Lung (tissue), 12 donors: ENCODE measurements around the gene SLAIN2. TPM values are rescaled to one million over a fixed set of nuclear protein-coding genes. Genes with fewer than 3 reads are reported as not detected.

Source experiments
- ATAC-seq: fragments of 200-7000 bp; cut with Tn5 transposase; one replicate; pipeline ENCODE4 v1.9.1; 2020; ENCODE audit warnings: moderate number of reproducible peaks; ENCODE audit not compliant: insufficient read depth, low FRiP score
- DNase-seq, 3 donors: peaks; one replicate each; pipeline ENCODE4 v3.0.0-alpha.2; 2013 to 2017
- H3K27ac ChIP-seq, 2 donors: one replicate each; pipeline ENCODE4 v1.5.1; 2013; ENCODE audit warnings: mild to moderate bottlenecking in 2 of 2, moderate library complexity in 2 of 2, control low read depth in 1 of 2, inconsistent platforms in 1 of 2, low read depth in 1 of 2, low read length in 1 of 2
- H3K27me3 ChIP-seq, 3 donors: one replicate each; pipeline ENCODE4 v1.5.1; 2013; ENCODE audit warnings: low read length in 2 of 3; ENCODE audit not compliant: control insufficient read depth in 3 of 3, insufficient read depth in 3 of 3
- H3K36me3 ChIP-seq, 4 donors: one replicate each; pipeline ENCODE4 v1.5.1; 2013; ENCODE audit warnings: low read length in 4 of 4, mild to moderate bottlenecking in 1 of 4, moderate library complexity in 1 of 4; ENCODE audit not compliant: control insufficient read depth in 4 of 4, insufficient read depth in 4 of 4
- H3K4me1 ChIP-seq, 5 donors: one replicate each; pipeline ENCODE4 v1.5.1; 2013; ENCODE audit warnings: low read length in 5 of 5, mild to moderate bottlenecking in 2 of 5, moderate library complexity in 1 of 5; ENCODE audit not compliant: control insufficient read depth in 5 of 5, insufficient read depth in 5 of 5
- H3K4me3 ChIP-seq: one replicate; pipeline ENCODE4 v1.5.1; 2013; ENCODE audit warnings: mild to moderate bottlenecking, control low read depth, moderate library complexity
- H3K9ac ChIP-seq, 2 donors: one replicate each; pipeline ENCODE4 v1.5.1; 2013; ENCODE audit warnings: low read length in 2 of 2, control low read depth in 1 of 2; ENCODE audit not compliant: insufficient read depth in 1 of 2
- H3K9me3 ChIP-seq, 4 donors: one replicate each; pipeline ENCODE4 v1.5.1; 2013; ENCODE audit warnings: low read length in 3 of 4, mild to moderate bottlenecking in 1 of 4, moderate library complexity in 1 of 4; ENCODE audit not compliant: control insufficient read depth in 4 of 4, insufficient read depth in 3 of 4
- WGBS, 2 donors: extraction: QIAGEN DNeasy Blood & Tissue Kit; methylation state at CpG; one replicate each; pipeline ENCODE4 v1.1.7; 2013; 5-methylcytosine and 5-hydroxymethylcytosine counted together
- polyA plus RNA-seq, 2 donors: library from polyadenylated mRNA; stranded (reverse); fragments of 200-250 nt; gene quantifications; one replicate each; pipeline ENCODE4 v1.2.1, GENCODE V29; 2013
- total RNA-seq, 2 donors: library from RNA; depleted of rRNA in 1 of 2; stranded (reverse); fragments of >200 nt in 1 of 2; gene quantifications; one replicate each; pipeline ENCODE4 v1.2.1, GENCODE V29; 2014 to 2021
- TF ChIP-seq, protein P1 (sequence below): IDR thresholded peaks from 2 replicates; pipeline ENCODE4 v1.5.1; 2012; ENCODE audit warnings: mild to moderate bottlenecking; ENCODE audit errors: control extremely low read depth, extremely low read depth
- donor health status: control.
- donor health status: control.
- donor health status: Bipolar disorder and iron deficiency.
- donor health status: healthy.
- donor health status: DM: yes; HTN: yes; CAD: no.

The SLAIN2 gene
- total and polyA plus RNA-seq, 4 donors, result 17.8 to 62.8 (median 42.0) TPM

DNA sequence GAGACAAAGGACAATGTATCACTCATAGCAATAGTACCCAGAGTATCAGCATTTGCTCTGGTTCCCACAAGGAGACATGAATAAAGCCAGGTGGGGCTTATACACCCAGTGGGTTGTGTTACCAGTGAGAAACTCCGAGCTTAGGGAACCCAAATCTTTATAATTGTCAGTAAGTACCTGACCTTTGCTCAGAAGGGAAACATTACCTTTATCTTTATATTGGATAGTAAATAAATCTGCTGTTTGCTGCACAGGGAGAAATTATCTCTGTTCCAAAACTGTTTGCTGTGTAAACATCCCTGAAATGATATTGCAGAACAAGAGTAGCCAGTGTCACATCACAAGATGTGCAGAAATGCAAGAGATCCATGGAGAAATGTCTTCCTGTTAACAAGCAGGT is 12.1 kb upstream of the SLAIN2 start:
- WGBS, 2 donors, result 73 to 83% methylated on average over 1 of the region's 1 CpG
- H3K9ac ChIP-seq, result no peak overlapping the region
- TF ChIP-seq, protein P1, sequence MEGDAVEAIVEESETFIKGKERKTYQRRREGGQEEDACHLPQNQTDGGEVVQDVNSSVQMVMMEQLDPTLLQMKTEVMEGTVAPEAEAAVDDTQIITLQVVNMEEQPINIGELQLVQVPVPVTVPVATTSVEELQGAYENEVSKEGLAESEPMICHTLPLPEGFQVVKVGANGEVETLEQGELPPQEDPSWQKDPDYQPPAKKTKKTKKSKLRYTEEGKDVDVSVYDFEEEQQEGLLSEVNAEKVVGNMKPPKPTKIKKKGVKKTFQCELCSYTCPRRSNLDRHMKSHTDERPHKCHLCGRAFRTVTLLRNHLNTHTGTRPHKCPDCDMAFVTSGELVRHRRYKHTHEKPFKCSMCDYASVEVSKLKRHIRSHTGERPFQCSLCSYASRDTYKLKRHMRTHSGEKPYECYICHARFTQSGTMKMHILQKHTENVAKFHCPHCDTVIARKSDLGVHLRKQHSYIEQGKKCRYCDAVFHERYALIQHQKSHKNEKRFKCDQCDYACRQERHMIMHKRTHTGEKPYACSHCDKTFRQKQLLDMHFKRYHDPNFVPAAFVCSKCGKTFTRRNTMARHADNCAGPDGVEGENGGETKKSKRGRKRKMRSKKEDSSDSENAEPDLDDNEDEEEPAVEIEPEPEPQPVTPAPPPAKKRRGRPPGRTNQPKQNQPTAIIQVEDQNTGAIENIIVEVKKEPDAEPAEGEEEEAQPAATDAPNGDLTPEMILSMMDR, result no peak
- ATAC-seq, result no peak
- H3K27me3 ChIP-seq, result no peaks in the 10 kb centered on the region
- no peak overlapping the region for H3K4me3 ChIP-seq
- no peak for DNase-seq
- no peaks in the 10 kb centered on the region for H3K36me3 ChIP-seq
- no peaks in the 10 kb centered on the region for H3K9me3 ChIP-seq
- H3K4me1 ChIP-seq, result peaks cover 0 to 3% (median 0%) of the 10 kb centered on the region in 5 donors
- no peak overlapping the region for H3K27ac ChIP-seq

DNA sequence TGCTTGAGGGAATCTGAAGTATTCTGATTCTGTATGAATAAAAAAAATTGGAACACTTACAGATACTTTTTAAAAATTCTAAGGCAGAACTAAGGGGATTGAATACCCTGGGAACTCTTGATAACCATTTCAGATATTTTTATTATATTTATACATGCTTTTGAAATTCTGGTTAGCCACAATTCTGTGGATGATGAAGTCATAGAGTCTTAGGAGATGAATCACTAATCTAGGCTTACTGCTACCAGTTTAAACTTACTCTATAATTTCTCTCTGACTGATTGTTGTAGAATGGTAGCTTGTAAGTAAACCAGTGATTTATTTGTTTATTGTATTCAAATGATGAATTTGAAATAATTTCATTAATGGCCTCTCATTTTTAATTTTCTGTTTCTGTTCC is 11.4 kb upstream of the SLAIN2 start:
- TF ChIP-seq, protein P1, result no peak
- no peaks in the 10 kb centered on the region for H3K27me3 ChIP-seq
- H3K9me3 ChIP-seq, result no peaks in the 10 kb centered on the region
- no peak for DNase-seq
- peaks cover 0 to 3% (median 0%) of the 10 kb centered on the region in 5 donors for H3K4me1 ChIP-seq
- no peak overlapping the region for H3K4me3 ChIP-seq
- H3K27ac ChIP-seq, result no peak overlapping the region
- H3K9ac ChIP-seq, result no peak overlapping the region
- no peaks in the 10 kb centered on the region for H3K36me3 ChIP-seq
- no peak for ATAC-seq

- Histone ChIP-seq H3K27me3 (no peaks in the 10 kb centered on the region), H3K4me1 (peaks cover 0 to 4% (median 0%) of the 10 kb centered on the region in 5 donors), H3K9me3 (no peaks in the 10 kb centered on the region), H3K9ac (no peak overlapping the region), H3K4me3 (no peak overlapping the region), H3K36me3 (no peaks in the 10 kb centered on the region), H3K27ac (peak overlapping the region in 1 of 2 donors; percentile 67)
- 85 to 87% methylated on average over 9 of the region's 9 CpGs for WGBS, 2 donors
- no peak for DNase-seq
- TF ChIP-seq, protein P1, result no peak
- no peak for ATAC-seq
Observed at GRCh38 chr4:48331577-48332330, 9.6 kb upstream of the SLAIN2 start.

DNA sequence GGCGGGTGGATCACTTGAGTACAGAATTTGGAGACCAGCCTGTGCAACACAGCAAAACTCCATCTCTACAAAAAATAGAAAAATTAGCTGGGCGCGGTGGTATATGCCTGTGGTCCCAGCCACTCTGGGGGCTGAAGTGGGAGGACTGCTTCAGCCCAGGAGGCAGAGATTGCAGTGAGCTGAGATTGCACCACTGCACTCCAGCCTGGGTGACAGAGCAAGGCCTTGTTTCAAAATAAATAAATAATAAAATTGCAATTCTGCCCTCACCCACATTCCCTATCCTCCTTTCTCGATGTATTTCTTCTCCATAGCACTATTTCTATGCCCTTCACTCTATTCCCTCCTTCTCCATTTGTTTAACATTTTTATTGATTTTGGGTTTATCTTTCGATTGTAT is 8.7 kb upstream of the SLAIN2 start:
- Histone ChIP-seq H3K9ac (no peak overlapping the region), H3K27me3 (no peaks in the 10 kb centered on the region), H3K27ac (no peak overlapping the region), H3K9me3 (no peaks in the 10 kb centered on the region), H3K4me3 (no peak overlapping the region), H3K4me1 (peaks cover 0 to 4% (median 1%) of the 10 kb centered on the region in 5 donors), H3K36me3 (no peaks in the 10 kb centered on the region)
- WGBS, 2 donors, result 91 to 93% methylated on average over 5 of the region's 5 CpGs
- no peak for DNase-seq
- ATAC-seq, result no peak
- TF ChIP-seq, protein P1, result no peak
